AG09319 (cell line): ENCODE results near the gene CAPN12.
"Not testable (repeated sequence)": the region's sequence is repeated elsewhere in the genome, so short reads cannot be mapped to it uniquely, and the experiment has no call there.

Experiments
- DNase-seq: peaks from one replicate; pipeline ENCODE4 v3.0.0-alpha.2; 2010; ENCODE audit warnings: low read depth; ENCODE audit errors: extremely low read depth
- TF ChIP-seq, protein P1 (sequence below): IDR thresholded peaks from 2 replicates; pipeline ENCODE4 v1.5.1; 2011; ENCODE audit warnings: low read depth, mild to moderate bottlenecking, inconsistent platforms, low read length, moderate library complexity

Gene CAPN12

DNA sequence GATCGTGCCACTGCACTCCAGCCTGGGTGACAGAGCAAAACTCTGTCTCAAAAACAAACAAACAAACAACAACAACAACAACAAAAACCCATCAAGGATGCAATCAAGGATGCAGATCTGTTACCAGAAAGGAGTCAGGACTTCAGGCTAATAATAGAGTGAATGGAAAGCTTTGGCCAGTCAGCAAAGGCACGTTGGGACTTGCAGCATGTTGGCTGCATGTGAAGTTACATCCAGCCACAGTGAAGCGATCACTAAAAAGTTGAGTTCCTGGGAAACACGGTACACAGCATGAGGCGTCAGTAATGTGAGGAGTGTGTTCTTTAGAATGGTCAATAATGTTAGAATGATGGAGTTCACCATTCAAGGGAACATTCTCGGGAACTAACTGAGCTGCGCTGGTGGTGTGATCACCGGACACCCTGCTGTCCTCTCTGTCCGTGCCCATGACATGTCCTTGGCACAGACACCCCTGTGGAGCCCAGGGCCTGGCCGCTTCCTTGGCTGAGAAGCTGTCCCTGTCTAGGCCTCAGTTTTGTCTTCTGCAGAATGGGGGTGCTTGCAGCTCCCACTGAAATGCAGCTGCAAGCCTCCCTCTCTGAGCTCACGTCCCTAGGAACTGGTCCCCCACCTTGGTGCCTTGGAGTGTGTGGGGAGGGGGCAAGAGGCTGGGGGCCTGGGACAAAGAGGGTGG, 42.4 kb upstream of the CAPN12 start:
- DNase-seq = no peak
- TF ChIP-seq, protein P1, sequence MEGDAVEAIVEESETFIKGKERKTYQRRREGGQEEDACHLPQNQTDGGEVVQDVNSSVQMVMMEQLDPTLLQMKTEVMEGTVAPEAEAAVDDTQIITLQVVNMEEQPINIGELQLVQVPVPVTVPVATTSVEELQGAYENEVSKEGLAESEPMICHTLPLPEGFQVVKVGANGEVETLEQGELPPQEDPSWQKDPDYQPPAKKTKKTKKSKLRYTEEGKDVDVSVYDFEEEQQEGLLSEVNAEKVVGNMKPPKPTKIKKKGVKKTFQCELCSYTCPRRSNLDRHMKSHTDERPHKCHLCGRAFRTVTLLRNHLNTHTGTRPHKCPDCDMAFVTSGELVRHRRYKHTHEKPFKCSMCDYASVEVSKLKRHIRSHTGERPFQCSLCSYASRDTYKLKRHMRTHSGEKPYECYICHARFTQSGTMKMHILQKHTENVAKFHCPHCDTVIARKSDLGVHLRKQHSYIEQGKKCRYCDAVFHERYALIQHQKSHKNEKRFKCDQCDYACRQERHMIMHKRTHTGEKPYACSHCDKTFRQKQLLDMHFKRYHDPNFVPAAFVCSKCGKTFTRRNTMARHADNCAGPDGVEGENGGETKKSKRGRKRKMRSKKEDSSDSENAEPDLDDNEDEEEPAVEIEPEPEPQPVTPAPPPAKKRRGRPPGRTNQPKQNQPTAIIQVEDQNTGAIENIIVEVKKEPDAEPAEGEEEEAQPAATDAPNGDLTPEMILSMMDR = no peak

DNA sequence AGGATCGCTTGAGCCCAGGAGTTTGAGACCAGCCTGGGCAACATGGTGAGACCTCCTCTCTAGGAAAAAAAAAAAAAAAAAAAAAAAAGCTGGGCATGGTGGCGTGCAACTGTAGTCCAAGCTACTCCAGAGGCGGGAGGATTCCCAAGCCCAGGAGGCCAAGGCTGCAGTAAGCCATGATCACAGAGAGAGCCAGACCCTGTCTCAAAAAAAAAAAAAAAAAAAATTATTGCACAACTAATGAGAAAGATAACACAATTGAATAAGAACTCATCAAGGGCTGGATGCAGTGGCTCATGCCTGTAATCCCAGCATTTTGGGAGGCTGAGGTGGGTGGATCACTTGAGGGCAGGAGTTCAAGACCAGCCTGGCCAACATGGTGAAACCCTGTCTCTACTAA, 41.8 kb upstream of the CAPN12 start:
- DNase-seq = not testable (repeated sequence)

DNA sequence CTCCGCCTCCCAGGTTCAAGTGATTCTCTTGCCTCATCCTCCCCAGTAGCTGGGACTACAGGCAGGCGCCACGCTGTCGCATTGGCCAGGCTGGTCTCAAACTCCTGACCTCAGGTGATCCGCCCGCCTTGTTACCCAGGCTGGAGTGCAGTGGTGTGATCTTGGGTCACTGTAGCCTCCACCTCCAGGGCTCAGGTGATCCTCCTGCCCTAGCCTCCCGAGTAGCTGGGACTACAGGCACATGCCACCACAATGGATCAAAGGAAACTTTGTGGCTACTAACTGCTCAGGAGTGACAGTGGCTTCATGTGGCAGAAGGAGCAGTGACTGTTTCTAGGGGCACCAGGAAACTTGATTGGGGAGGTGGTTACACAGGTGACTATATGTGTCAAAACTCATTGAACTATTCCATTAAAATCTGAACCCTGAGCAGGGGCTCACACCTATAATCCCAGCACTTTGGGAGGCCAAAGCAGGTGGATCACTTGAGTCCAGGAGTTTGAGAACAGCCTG, 41.0 kb upstream of the CAPN12 start:
- DNase-seq = no peak
- TF ChIP-seq, protein P1 = no peak

DNA sequence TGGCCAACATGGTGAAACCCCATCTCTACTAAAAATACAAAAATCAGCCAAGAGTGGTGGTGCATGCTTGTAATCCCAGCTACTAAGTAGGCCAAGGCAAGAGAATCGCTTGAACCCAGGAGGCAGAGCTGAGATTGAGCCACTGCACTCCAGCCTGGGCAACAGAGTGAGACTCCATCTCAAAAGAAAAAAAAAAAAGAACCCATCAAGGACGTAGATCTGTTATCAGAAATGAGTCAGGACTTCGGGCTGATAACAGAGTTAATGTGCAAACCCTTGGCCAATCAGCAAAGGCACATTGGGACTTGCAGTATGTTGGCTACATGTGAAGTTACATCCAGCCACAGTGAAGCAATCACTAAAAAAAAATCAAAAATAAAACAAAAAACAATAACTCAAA, 40.0 kb upstream of the CAPN12 start:
- TF ChIP-seq, protein P1 = no peak
- DNase-seq = no peak

DNA sequence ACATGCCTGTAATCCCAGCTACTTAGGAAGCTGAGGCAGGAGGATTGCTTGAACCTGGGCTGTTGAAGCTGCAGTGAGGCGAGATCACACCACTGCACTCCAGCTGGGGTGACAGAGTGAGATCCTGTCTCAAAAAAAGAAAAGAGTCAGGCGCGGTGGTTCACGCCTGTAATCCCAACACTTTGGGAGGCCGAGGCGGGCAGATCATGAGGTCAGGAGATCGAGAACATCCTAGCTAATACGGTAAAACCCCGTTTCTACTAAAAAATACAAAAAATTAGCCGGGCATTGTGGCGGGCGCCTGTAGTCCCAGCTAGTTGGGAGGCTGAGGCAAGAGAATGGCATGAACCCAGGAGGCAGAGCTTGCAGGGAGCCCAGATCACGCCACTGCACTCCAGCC, 37.9 kb upstream of the CAPN12 start:
- DNase-seq = not testable (repeated sequence)

DNA sequence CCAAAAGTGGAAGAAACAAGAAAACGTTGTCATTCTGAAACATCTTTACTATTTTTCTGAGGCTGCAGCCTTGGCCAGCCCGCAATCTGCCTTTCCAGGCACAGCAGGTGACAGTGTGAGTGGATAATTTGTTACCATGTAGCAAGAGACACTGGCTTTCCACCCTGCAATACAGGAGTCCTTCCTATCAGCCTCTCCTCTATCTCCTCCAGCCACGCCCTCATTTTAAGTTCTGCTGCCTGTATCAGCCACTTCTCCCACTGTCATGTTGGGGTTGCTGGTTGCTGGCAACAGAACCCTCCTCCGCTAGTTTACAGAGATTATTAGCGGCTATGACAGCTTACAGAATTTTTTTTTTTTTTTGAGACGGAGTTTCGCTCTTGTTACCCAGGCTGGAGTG, 36.8 kb upstream of the CAPN12 start:
- TF ChIP-seq, protein P1 = no peak
- DNase-seq = no peak

DNA sequence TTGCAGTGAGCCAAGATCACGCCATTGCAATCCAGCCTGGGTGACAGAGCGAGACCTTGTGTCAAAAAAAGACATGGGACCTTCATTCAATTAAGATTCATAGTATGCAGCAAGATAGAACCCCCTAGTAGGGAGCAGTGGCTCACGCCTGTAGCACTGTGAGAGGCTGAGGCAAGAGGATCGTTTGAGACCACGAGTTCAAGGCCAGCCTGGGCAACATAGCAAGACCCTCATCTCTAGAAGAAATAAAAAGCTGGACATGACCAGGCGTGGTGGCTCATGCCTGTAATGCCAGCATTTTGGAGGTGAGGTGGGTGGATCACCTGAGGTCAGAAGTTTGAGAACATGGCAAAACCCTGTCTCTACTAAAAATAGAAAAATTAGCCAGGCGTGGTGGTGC, 36.2 kb upstream of the CAPN12 start:
- TF ChIP-seq, protein P1 = no peak

DNA sequence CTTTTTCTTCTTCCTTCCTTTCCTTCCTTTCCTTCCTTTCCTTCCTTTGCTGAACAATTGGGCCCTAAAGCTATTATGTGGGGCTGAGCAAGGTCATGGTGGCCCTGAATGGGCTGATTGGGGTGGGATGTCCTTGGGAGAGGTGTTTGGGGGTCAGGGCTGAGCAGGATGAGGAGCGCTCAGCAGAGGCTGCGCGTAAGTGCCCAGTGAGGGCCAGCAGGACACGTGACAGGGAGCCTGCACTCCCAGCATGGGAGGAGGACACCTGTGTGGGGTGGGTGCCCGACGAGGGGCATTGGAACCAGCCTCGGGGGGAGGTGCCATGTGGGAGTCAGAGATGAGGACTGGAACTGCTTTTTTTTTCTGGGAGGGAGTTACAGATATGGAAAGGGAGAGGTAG, 34.5 kb upstream of the CAPN12 start:
- no peak for DNase-seq
- TF ChIP-seq, protein P1 = no peak

More for the DNA sequence above, 36.2 kb upstream of the CAPN12 start:
- DNase-seq = no peak
